DMS114 treated with DMSO at 0.1 percent for 48 hours (cell line): ENCODE measurements around the gene AMBRA1.
A peak's percentile ranks its signal among the peaks of the same experiment; 100 is the strongest.
"Not testable (repeated sequence)": the region's sequence is repeated elsewhere in the genome, so short reads cannot be mapped to it uniquely, and the experiment has no call there.

Source experiments
- DNase-seq: peaks from one replicate; lab custom pipeline; 2025; ENCODE audit not compliant: unreplicated experiment; lab: John Stamatoyannopoulos, UW

AMBRA1 gene

GRCh38 chr11:46535688-46536087 lies 58.1 kb downstream of the AMBRA1 start:
- no peak for DNase-seq

- DNase-seq = no peak
These were observed 59.1 kb downstream of the AMBRA1 start for GRCh38 chr11:46534711-46535110.

GRCh38 chr11:46533396-46534100 lies 60.3 kb downstream of the AMBRA1 start:
- no peak for DNase-seq

- DNase-seq = no peak
These were observed 63.8 kb downstream of the AMBRA1 start for GRCh38 chr11:46529928-46530574.

GRCh38 chr11:46529095-46529905 lies 64.5 kb downstream of the AMBRA1 start:
- DNase-seq = peak; percentile 11

GRCh38 chr11:46528445-46529094 lies 65.3 kb downstream of the AMBRA1 start:
- DNase-seq = no peak

- no peak for DNase-seq
These were observed 66.2 kb downstream of the AMBRA1 start for GRCh38 chr11:46527591-46528130.

GRCh38 chr11:46526216-46527215 lies 67.3 kb downstream of the AMBRA1 start:
- no peak for DNase-seq

GRCh38 chr11:46524201-46524770 lies 69.5 kb downstream of the AMBRA1 start:
- DNase-seq = no peak

GRCh38 chr11:46523290-46523689 lies 70.5 kb downstream of the AMBRA1 start:
- DNase-seq = no peak

- no peak for DNase-seq
These were observed 71.0 kb downstream of the AMBRA1 start for GRCh38 chr11:46522682-46523281.

GRCh38 chr11:46521961-46522681 lies 71.7 kb downstream of the AMBRA1 start:
- DNase-seq = no peak

GRCh38 chr11:46520971-46521745 lies 72.7 kb downstream of the AMBRA1 start:
- DNase-seq = no peak

GRCh38 chr11:46519351-46519750 lies 74.5 kb downstream of the AMBRA1 start:
- DNase-seq = no peak

- not testable (repeated sequence) for DNase-seq
These were observed 74.9 kb downstream of the AMBRA1 start for GRCh38 chr11:46518928-46519327.

GRCh38 chr11:46514370-46514769 lies 79.5 kb downstream of the AMBRA1 start:
- DNase-seq = no peak

- no peak for DNase-seq
These were observed 79.9 kb downstream of the AMBRA1 start for GRCh38 chr11:46513934-46514342.
